ENCODE data around the gene NQO1.

GRCh38 chr16:69754469-69755310 lies 28.3 kb upstream of the NQO1 start, which contains the start of gene NOB1:
- TF ChIP-seq CTCF (tag by site-specific recombination; IDR thresholded peaks at IDR 0.05) = peak; percentile 98
- no peak for TF ChIP-seq ZNF398 (tag by site-specific recombination; IDR thresholded peaks at IDR 0.05)
- peak; percentile 21; the same call in 1 of the 2 replicates for TF ChIP-seq ZSCAN30 (tag by site-specific recombination; IDR thresholded peaks at IDR 0.05)
- no peak for TF ChIP-seq ZBTB20 (tag by site-specific recombination; IDR thresholded peaks at IDR 0.05)
- no peak for TF ChIP-seq ZNF354C (tag by site-specific recombination; IDR thresholded peaks at IDR 0.05; ENCODE audit: borderline replicate concordance, low read depth)
- peak; percentile 76 for TF ChIP-seq YY1 (tag by site-specific recombination; IDR thresholded peaks at IDR 0.05)
- TF ChIP-seq ZNF555 (tag by site-specific recombination; conservative IDR thresholded peaks at IDR 0.05) = no peak
- no peak for TF ChIP-seq SALL2 (tag by site-specific recombination; IDR thresholded peaks at IDR 0.05; ENCODE audit: borderline replicate concordance)
- no peak for TF ChIP-seq ZNF449 (tag by site-specific recombination; IDR thresholded peaks at IDR 0.05)
- no peak for TF ChIP-seq ZNF114 (tag by site-specific recombination; IDR thresholded peaks at IDR 0.05)
- no peak for TF ChIP-seq TCF7L2 (IDR thresholded peaks at IDR 0.05; ENCODE audit: borderline replicate concordance, low read depth, low read length)
- TF ChIP-seq ZNF560 (tag by site-specific recombination; IDR thresholded peaks at IDR 0.05; ENCODE audit: borderline replicate concordance) = no peak

Measured in HEK293 (cell line).